ENCODE measurements around the gene CTNNA1.

- no peak for TF ChIP-seq POLR2A (IDR thresholded peaks at IDR 0.05)
- no peak for TF ChIP-seq CTCF (IDR thresholded peaks at IDR 0.05)
Observed at GRCh38 chr5:138867011-138867410, 113.8 kb downstream of the CTNNA1 start.

Measured in lower leg skin (tissue), 3 donors.